SK-N-SH (cell line): Measurements from ENCODE around the gene MEF2B. TPM values are rescaled to one million over a fixed set of nuclear protein-coding genes. Genes with fewer than 3 reads are reported as not detected.

Experiments
- CTCF ChIA-PET: fragments of 300-600, 350-600 bp; formaldehyde crosslinking; extraction: SDS; loops from one replicate; lab custom pipeline; 2021; lab: Yijun Ruan, JAX
- POLR2A ChIA-PET: fragments of 350-600 bp; sonication (Branson Sonifier 250); formaldehyde crosslinking; extraction: SDS; loops from one replicate; lab custom pipeline; 2020; ENCODE audit warnings: antibody characterized with exemption, inconsistent platforms; lab: Yijun Ruan, JAX
- DNase-seq: peaks from one replicate; pipeline ENCODE4 v3.0.0; 2012
- H2AFZ ChIP-seq: fragments of 200-600 bp; sonication (generic); 2 replicates; pipeline ENCODE4 v1.8.1; 2016; ENCODE audit warnings: antibody characterized with exemption, mild to moderate bottlenecking, low read depth
- H3F3A ChIP-seq: fragments of 200-600 bp; sonication (generic); replicated peaks from 2 replicates; pipeline ENCODE3; 2016; ENCODE audit warnings: antibody characterized with exemption, mild to moderate bottlenecking; ENCODE audit not compliant: insufficient read depth
- H3K27ac ChIP-seq, 2 experiments: fragments of 200-500 bp in 1 of 2; fragments of 200-600 bp in 1 of 2; sonication (Bioruptor generic) in 1 of 2; sonication (generic), shearing (Covaris generic) in 1 of 2; 2 replicates each; pipeline versions ENCODE4 v1.5.1 to v1.6.1; 2014 to 2016; ENCODE audit warnings: low read depth in 2 of 2, inconsistent platforms in 1 of 2, low read length in 1 of 2, mild to moderate bottlenecking in 1 of 2, mixed read lengths in 1 of 2
- H3K27me3 ChIP-seq: fragments of 200-600 bp; sonication (generic), shearing (Covaris generic); 2 replicates; pipeline ENCODE4 v1.6.1; 2016; ENCODE audit warnings: mixed run types; ENCODE audit not compliant: insufficient read depth
- H3K36me3 ChIP-seq, 2 experiments: fragments of 200-500 bp in 1 of 2; fragments of 200-600 bp in 1 of 2; sonication (Bioruptor generic) in 1 of 2; sonication (generic) in 1 of 2; replicated peaks in 1 of 2; 2 replicates each; pipeline versions ENCODE3 to v1.5.1; 2014 to 2016; ENCODE audit warnings: low read length in 1 of 2, mild to moderate bottlenecking in 1 of 2; ENCODE audit not compliant: insufficient read depth in 2 of 2, control insufficient read depth in 1 of 2
- H3K4me1 ChIP-seq, 2 experiments: fragments of 200-500 bp in 1 of 2; fragments of 200-600 bp in 1 of 2; sonication (Bioruptor generic) in 1 of 2; sonication (generic), shearing (Covaris generic) in 1 of 2; 2 replicates each; pipeline versions ENCODE4 v1.5.1 to v1.6.1; 2014 to 2016; ENCODE audit warnings: low read depth in 1 of 2, low read length in 1 of 2, mixed run types in 1 of 2; ENCODE audit not compliant: insufficient read depth in 2 of 2, control insufficient read depth in 1 of 2
- H3K4me2 ChIP-seq: fragments of 200-600 bp; sonication (generic), shearing (Covaris generic); 2 replicates; pipeline ENCODE4 v1.6.1; 2017; ENCODE audit warnings: mixed run types
- H3K4me3 ChIP-seq, 2 experiments: fragments of 200-500 bp in 1 of 2; fragments of 200-600 bp in 1 of 2; sonication (Bioruptor generic) in 1 of 2; sonication (generic), shearing (Covaris generic) in 1 of 2; 2 replicates each; pipeline versions ENCODE4 v1.5.1 to v1.8.1; 2014 to 2016; ENCODE audit warnings: low read depth in 2 of 2, inconsistent platforms in 1 of 2, low read length in 1 of 2, mild to moderate bottlenecking in 1 of 2, mixed read lengths in 1 of 2, moderate library complexity in 1 of 2
- H3K79me2 ChIP-seq: fragments of 200-600 bp; sonication (generic); 2 replicates; pipeline ENCODE4 v1.8.1; 2017; ENCODE audit warnings: mild to moderate bottlenecking; ENCODE audit not compliant: insufficient read depth
- H3K9ac ChIP-seq: fragments of 200-600 bp; sonication (generic); 2 replicates; pipeline ENCODE4 v1.6.1; 2017; ENCODE audit warnings: mixed run types
- H3K9me2 ChIP-seq: fragments of 200-600 bp; sonication (generic); 2 replicates; pipeline ENCODE4 v1.6.1; 2017; ENCODE audit warnings: mixed run types
- H3K9me3 ChIP-seq: fragments of 200-600 bp; sonication (generic); 2 replicates; pipeline ENCODE4 v1.6.1; 2017; ENCODE audit warnings: mixed run types, mild to moderate bottlenecking, moderate library complexity
- H4K20me1 ChIP-seq: fragments of 200-600 bp; sonication (generic); 2 replicates; pipeline ENCODE4 v1.6.1; 2017; ENCODE audit warnings: mild to moderate bottlenecking, mixed run types; ENCODE audit not compliant: insufficient read depth
- CHD2 ChIP-seq: fragments of 150-350 bp; IDR thresholded peaks from 2 replicates; pipeline ENCODE4 v1.6.1; 2018; ENCODE audit warnings: low read length; ENCODE audit not compliant: partially characterized antibody
- ELF1 ChIP-seq: IDR thresholded peaks from 2 replicates; pipeline ENCODE4 v1.4.0; 2012
- EP300 ChIP-seq, 2 experiments: IDR thresholded peaks; 2 replicates each; pipeline versions ENCODE4 v1.4.0 to v1.6.1; 2012; ENCODE audit warnings: borderline replicate concordance in 1 of 2, low read depth in 1 of 2, low read length in 1 of 2
- EZH2phosphoT487 ChIP-seq: fragments of 200-600 bp; sonication (generic); IDR thresholded peaks from 2 replicates; pipeline ENCODE4 v1.6.1; 2017; ENCODE audit warnings: low read depth, mixed run types, mild to moderate bottlenecking, antibody characterized with exemption, moderate library complexity, borderline replicate concordance
- FOSL2 ChIP-seq: IDR thresholded peaks from 2 replicates; pipeline ENCODE4 v1.4.0; 2012; ENCODE audit warnings: low read depth, mild to moderate bottlenecking, moderate library complexity, borderline replicate concordance
- FOXM1 ChIP-seq: IDR thresholded peaks from 2 replicates; pipeline ENCODE4 v1.4.0; 2012; ENCODE audit warnings: low read depth, mild to moderate bottlenecking
- GABPA ChIP-seq: IDR thresholded peaks from 2 replicates; pipeline ENCODE4 v1.4.0; 2012; ENCODE audit warnings: low read depth, mild to moderate bottlenecking
- GATA2 ChIP-seq: sonication (generic); formaldehyde crosslinking; IDR thresholded peaks from 2 replicates; pipeline ENCODE4 v1.5.0; 2020; ENCODE audit warnings: mild to moderate bottlenecking, missing genetic modification reagents
- JUND ChIP-seq: IDR thresholded peaks from 2 replicates; pipeline ENCODE4 v1.4.0; 2012
- MXI1 ChIP-seq: IDR thresholded peaks from 2 replicates; pipeline ENCODE4 v1.6.1; 2012; ENCODE audit warnings: mild to moderate bottlenecking, low read depth, low read length, improper control_type of control experiment
- NFIC ChIP-seq: IDR thresholded peaks from 2 replicates; pipeline ENCODE4 v1.4.0; 2012; ENCODE audit warnings: borderline replicate concordance
- PBX3 ChIP-seq: IDR thresholded peaks from 2 replicates; pipeline ENCODE4; 2012
- RAD21 ChIP-seq: IDR thresholded peaks from 2 replicates; pipeline ENCODE4 v1.6.1; 2012; ENCODE audit warnings: mild to moderate bottlenecking, low read length
- RFX5 ChIP-seq: IDR thresholded peaks from 2 replicates; pipeline ENCODE4 v1.6.1; 2012; ENCODE audit warnings: mild to moderate bottlenecking, improper control_type of control experiment, low read length
- SIN3A ChIP-seq: IDR thresholded peaks from 2 replicates; pipeline ENCODE4 v1.6.1; 2012; ENCODE audit warnings: low read depth, mild to moderate bottlenecking, low read length, moderate library complexity, borderline replicate concordance
- SMC3 ChIP-seq: IDR thresholded peaks from 2 replicates; pipeline ENCODE4 v1.6.1; 2012; ENCODE audit warnings: low read depth, low read length, improper control_type of control experiment
- TCF12 ChIP-seq: IDR thresholded peaks from 2 replicates; pipeline ENCODE4 v1.4.0; 2012
- TEAD4 ChIP-seq: IDR thresholded peaks from 2 replicates; pipeline ENCODE4 v1.4.0; 2012; ENCODE audit warnings: mild to moderate bottlenecking, borderline replicate concordance; ENCODE audit not compliant: insufficient read depth
- WGBS: methylation state at CpG from one replicate; pipeline ENCODE4 v1.1.6; 2017; ENCODE audit warnings: low lambda C conversion rate; 5-methylcytosine and 5-hydroxymethylcytosine counted together
- polyA plus RNA-seq, 3 experiments: library from polyadenylated mRNA; depleted of rRNA; stranded (reverse); fragments of >200 nt; gene quantifications; 2 replicates each; pipeline ENCODE4 v1.2.3, GENCODE V29; 2012
- TF ChIP-seq, protein P1 (sequence below): fragments of 150-350 bp; IDR thresholded peaks from 2 replicates; pipeline ENCODE4 v1.6.1; 2017; ENCODE audit warnings: antibody characterized with exemption, low read length, low read depth, borderline replicate concordance
- TF ChIP-seq, protein P2 (sequence below): IDR thresholded peaks from 2 replicates; pipeline ENCODE4 v1.6.1; 2012; ENCODE audit warnings: mild to moderate bottlenecking, low read depth, low read length, moderate library complexity

MEF2B gene
- polyA plus RNA-seq, 1 of the 3 experiments (the other 2 are of a cell fraction), result 1.0 TPM

- no peaks in the 10 kb centered on the region for H3K36me3 ChIP-seq
- no peaks in the 10 kb centered on the region for H3K27me3 ChIP-seq
- ChIA-PET CTCF (interaction anchor here (1.1 to 10.6 kb wide), 5 partner anchors 21 to 173 kb away, joined by 3 to 99 read pairs (median 4); no protein-coding TSS in a partner anchor), POLR2A (no interaction called here)
- H3K4me1 ChIP-seq, result peaks cover 0 to 2% of the 10 kb centered on the region in 2 experiments; a peak in 2 of 4 replicates
- H2AFZ ChIP-seq, result no peak overlapping the region
- H3K4me3 ChIP-seq, result peak overlapping the region in 1 of 2 experiments; percentile 21; a peak in 1 of 4 replicates
- no peaks in the 10 kb centered on the region for H3K9me2 ChIP-seq
- TF ChIP-seq ELF1 (no peak), PBX3 (no peak), SIN3A (no peak), TCF12 (no peak), RFX5 (no peak), NFIC (no peak), EP300 (IDR thresholded peaks at IDR 0.05; ENCODE audit: borderline replicate concordance in 1 of 2, low read depth in 1 of 2, low read length in 1 of 2) (no peak), GABPA (no peak), SMC3 (no peak), FOSL2 (no peak), FOXM1 (no peak), CHD2 (no peak), RAD21 (no peak), TEAD4 (no peak), MXI1 (no peak), GATA2 (CRISPR knock-in tag) (no peak), JUND (no peak), EZH2phosphoT487 (no peak)
- TF ChIP-seq, protein P1, sequence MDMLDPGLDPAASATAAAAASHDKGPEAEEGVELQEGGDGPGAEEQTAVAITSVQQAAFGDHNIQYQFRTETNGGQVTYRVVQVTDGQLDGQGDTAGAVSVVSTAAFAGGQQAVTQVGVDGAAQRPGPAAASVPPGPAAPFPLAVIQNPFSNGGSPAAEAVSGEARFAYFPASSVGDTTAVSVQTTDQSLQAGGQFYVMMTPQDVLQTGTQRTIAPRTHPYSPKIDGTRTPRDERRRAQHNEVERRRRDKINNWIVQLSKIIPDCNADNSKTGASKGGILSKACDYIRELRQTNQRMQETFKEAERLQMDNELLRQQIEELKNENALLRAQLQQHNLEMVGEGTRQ, result no peak
- TF ChIP-seq, protein P2, sequence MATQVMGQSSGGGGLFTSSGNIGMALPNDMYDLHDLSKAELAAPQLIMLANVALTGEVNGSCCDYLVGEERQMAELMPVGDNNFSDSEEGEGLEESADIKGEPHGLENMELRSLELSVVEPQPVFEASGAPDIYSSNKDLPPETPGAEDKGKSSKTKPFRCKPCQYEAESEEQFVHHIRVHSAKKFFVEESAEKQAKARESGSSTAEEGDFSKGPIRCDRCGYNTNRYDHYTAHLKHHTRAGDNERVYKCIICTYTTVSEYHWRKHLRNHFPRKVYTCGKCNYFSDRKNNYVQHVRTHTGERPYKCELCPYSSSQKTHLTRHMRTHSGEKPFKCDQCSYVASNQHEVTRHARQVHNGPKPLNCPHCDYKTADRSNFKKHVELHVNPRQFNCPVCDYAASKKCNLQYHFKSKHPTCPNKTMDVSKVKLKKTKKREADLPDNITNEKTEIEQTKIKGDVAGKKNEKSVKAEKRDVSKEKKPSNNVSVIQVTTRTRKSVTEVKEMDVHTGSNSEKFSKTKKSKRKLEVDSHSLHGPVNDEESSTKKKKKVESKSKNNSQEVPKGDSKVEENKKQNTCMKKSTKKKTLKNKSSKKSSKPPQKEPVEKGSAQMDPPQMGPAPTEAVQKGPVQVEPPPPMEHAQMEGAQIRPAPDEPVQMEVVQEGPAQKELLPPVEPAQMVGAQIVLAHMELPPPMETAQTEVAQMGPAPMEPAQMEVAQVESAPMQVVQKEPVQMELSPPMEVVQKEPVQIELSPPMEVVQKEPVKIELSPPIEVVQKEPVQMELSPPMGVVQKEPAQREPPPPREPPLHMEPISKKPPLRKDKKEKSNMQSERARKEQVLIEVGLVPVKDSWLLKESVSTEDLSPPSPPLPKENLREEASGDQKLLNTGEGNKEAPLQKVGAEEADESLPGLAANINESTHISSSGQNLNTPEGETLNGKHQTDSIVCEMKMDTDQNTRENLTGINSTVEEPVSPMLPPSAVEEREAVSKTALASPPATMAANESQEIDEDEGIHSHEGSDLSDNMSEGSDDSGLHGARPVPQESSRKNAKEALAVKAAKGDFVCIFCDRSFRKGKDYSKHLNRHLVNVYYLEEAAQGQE, result no peak
- 91% methylated on average over 9 of the region's 9 CpGs for WGBS
- H3K9ac ChIP-seq, result no peak overlapping the region
- H3K9me3 ChIP-seq, result no peaks in the 10 kb centered on the region
- no peaks in the 10 kb centered on the region for H3F3A ChIP-seq
- no peak overlapping the region for H3K4me2 ChIP-seq
- DNase-seq, result no peak
- no peaks in the 10 kb centered on the region for H3K79me2 ChIP-seq
- no peak overlapping the region for H3K27ac ChIP-seq
- no peaks in the 10 kb centered on the region for H4K20me1 ChIP-seq
Observed at GRCh38 chr19:19169236-19170052, 619 bp downstream of the MEF2B start.
